Mesendoderm (in vitro differentiated cells): ENCODE data around the gene PIGO. TPM values are rescaled to one million over a fixed set of nuclear protein-coding genes. Genes with fewer than 3 reads are reported as not detected.
A peak's percentile ranks its signal among the peaks of the same experiment; 100 is the strongest.

ENCODE experiments used
- DNase-seq: peaks from one replicate; pipeline ENCODE4 v3.0.0; 2013
- H2AK5ac ChIP-seq: 2 replicates; pipeline ENCODE4 v1.6.1; 2013; ENCODE audit warnings: low read length, inconsistent platforms
- H2BK120ac ChIP-seq: 2 replicates; pipeline ENCODE4 v1.6.1; 2013; ENCODE audit warnings: low read depth, mild to moderate bottlenecking, low read length, moderate library complexity, mixed read lengths
- H2BK15ac ChIP-seq: replicated peaks from 2 replicates; pipeline ENCODE4 v1.6.1; 2013; ENCODE audit warnings: low read depth, mild to moderate bottlenecking, moderate library complexity
- H2BK5ac ChIP-seq: 2 replicates; pipeline ENCODE4 v1.6.1; 2013; ENCODE audit warnings: low read length, inconsistent platforms
- H3K18ac ChIP-seq: 2 replicates; pipeline ENCODE4 v1.6.1; 2013; ENCODE audit warnings: mild to moderate bottlenecking, low read length, mixed read lengths
- H3K23ac ChIP-seq: one replicate; pipeline ENCODE4 v1.6.1; 2013; ENCODE audit warnings: low read length
- H3K27ac ChIP-seq: 2 replicates; pipeline ENCODE4 v1.5.1; 2013; ENCODE audit warnings: low read depth, mild to moderate bottlenecking, inconsistent platforms, low read length, moderate library complexity
- H3K27me3 ChIP-seq: 2 replicates; pipeline ENCODE4 v1.6.1; 2013; ENCODE audit warnings: low read length, control low read depth, mild to moderate bottlenecking, inconsistent platforms; ENCODE audit not compliant: insufficient read depth, poor library complexity
- H3K36me3 ChIP-seq: 2 replicates; pipeline ENCODE4 v1.6.1; 2013; ENCODE audit warnings: low read length, inconsistent platforms; ENCODE audit not compliant: control insufficient read depth, insufficient read depth
- H3K4ac ChIP-seq: one replicate; pipeline ENCODE4 v1.6.1; 2013; ENCODE audit warnings: low read depth, mild to moderate bottlenecking, low read length, moderate library complexity
- H3K4me1 ChIP-seq: 2 replicates; pipeline ENCODE4 v1.6.1; 2013; ENCODE audit warnings: low read depth, low read length, inconsistent platforms; ENCODE audit not compliant: control insufficient read depth
- H3K4me2 ChIP-seq: 2 replicates; pipeline ENCODE4 v1.6.1; 2013; ENCODE audit warnings: low read length
- H3K4me3 ChIP-seq: 2 replicates; pipeline ENCODE4 v1.5.1; 2013; ENCODE audit warnings: mild to moderate bottlenecking, low read length
- H3K56ac ChIP-seq: one replicate; pipeline ENCODE4 v1.6.1; 2013; ENCODE audit warnings: low read length
- H3K79me1 ChIP-seq: 2 replicates; pipeline ENCODE4 v1.6.1; 2013; ENCODE audit warnings: low read length, inconsistent platforms
- H3K79me2 ChIP-seq: 2 replicates; pipeline ENCODE4 v1.6.1; 2013; ENCODE audit warnings: mild to moderate bottlenecking, low read length; ENCODE audit not compliant: control insufficient read depth, insufficient read depth
- H3K9ac ChIP-seq: 2 replicates; pipeline ENCODE4 v1.6.1; 2013; ENCODE audit warnings: low read length, inconsistent platforms
- H4K5ac ChIP-seq: one replicate; pipeline ENCODE4 v1.6.1; 2013; ENCODE audit warnings: low read length
- H4K8ac ChIP-seq: one replicate; pipeline ENCODE4 v1.6.1; 2013; ENCODE audit warnings: low read depth, mild to moderate bottlenecking, control low read depth, low read length, moderate library complexity
- WGBS: extraction: QIAGEN DNeasy Blood & Tissue Kit; methylation state at CpG from one replicate; pipeline ENCODE4 v1.1.7; 2013; ENCODE audit warnings: low lambda C conversion rate, missing lambda C conversion rate; ENCODE audit not compliant: insufficient coverage; ENCODE audit errors: extremely low coverage; 5-methylcytosine and 5-hydroxymethylcytosine counted together
- polyA plus RNA-seq, 2 experiments: library from polyadenylated mRNA; stranded (reverse); fragments of 200-250 nt; gene quantifications; one replicate each; pipeline ENCODE4 v1.2.3, GENCODE V29; 2013

Gene PIGO
- polyA plus RNA-seq (2013, experiment 1 of 2) = 10.3 TPM
- polyA plus RNA-seq (2013, experiment 2 of 2) = 10.0 TPM

GRCh38 chr9:35096035-35096849 is at the start of gene PIGO:
Gene PIGO (minus strand): TSS chr9:35096591. CDS start chr9:35095565, 1,026 bp downstream.
- Histone ChIP-seq H3K4me1 (peaks cover 2% of the 10 kb centered on the region), H3K27me3 (no peaks in the 10 kb centered on the region), H2BK120ac (no peak within 1 kb of the TSS), H3K4ac (peak within 1 kb of the TSS; percentile 74), H2BK5ac (peak within 1 kb of the TSS; percentile 68), H3K18ac (peak within 1 kb of the TSS; percentile 51), H4K8ac (no peak within 1 kb of the TSS), H3K56ac (peak within 1 kb of the TSS; percentile 97), H2BK15ac (no peak within 1 kb of the TSS), H3K23ac (no peak within 1 kb of the TSS), H3K9ac (peak within 1 kb of the TSS; percentile 94), H3K27ac (peak within 1 kb of the TSS; percentile 89), H3K79me2 (no peaks in the 10 kb centered on the region), H2AK5ac (peak within 1 kb of the TSS; percentile 58), H3K36me3 (no peaks in the 10 kb centered on the region), H3K4me2 (peak within 1 kb of the TSS; percentile 51), H4K5ac (peak within 1 kb of the TSS; percentile 71), H3K4me3 (peak within 1 kb of the TSS; percentile 83), H3K79me1 (peaks cover 5% of the 10 kb centered on the region)
- no CpG with 5 or more reads among the region's 53 CpGs for WGBS
- peak; percentile 94 for DNase-seq

- Histone ChIP-seq H2BK120ac (no peak overlapping the region), H2BK15ac (no peak overlapping the region), H3K4me3 (no peak overlapping the region), H3K56ac (no peak overlapping the region), H3K27ac (no peak overlapping the region), H3K27me3 (no peaks in the 10 kb centered on the region), H3K4me2 (no peak overlapping the region), H3K79me2 (no peaks in the 10 kb centered on the region), H3K18ac (no peak overlapping the region), H2AK5ac (no peak overlapping the region), H3K9ac (no peak overlapping the region), H3K79me1 (no peaks in the 10 kb centered on the region), H3K23ac (no peak overlapping the region), H4K5ac (no peak overlapping the region), H3K4ac (no peak overlapping the region), H3K4me1 (no peaks in the 10 kb centered on the region), H2BK5ac (no peak overlapping the region), H3K36me3 (no peaks in the 10 kb centered on the region), H4K8ac (no peak overlapping the region)
- no peak for DNase-seq
- WGBS = no CpG with 5 or more reads among the region's 5 CpGs
Observed at GRCh38 chr9:35142037-35142436, 45.6 kb upstream of the PIGO start.

GRCh38 chr9:35140093-35140492 is 43.7 kb upstream of the PIGO start:
- DNase-seq = no peak
- H4K8ac ChIP-seq = no peak overlapping the region
- no peaks in the 10 kb centered on the region for H3K36me3 ChIP-seq
- no peak overlapping the region for H3K4me3 ChIP-seq
- H2BK15ac ChIP-seq = no peak overlapping the region
- H2BK120ac ChIP-seq = no peak overlapping the region
- H3K27me3 ChIP-seq = no peaks in the 10 kb centered on the region
- no peak overlapping the region for H3K4ac ChIP-seq
- H3K79me1 ChIP-seq = no peaks in the 10 kb centered on the region
- no peak overlapping the region for H3K9ac ChIP-seq
- H2BK5ac ChIP-seq = no peak overlapping the region
- WGBS = no CpG with 5 or more reads among the region's 2 CpGs
- H3K79me2 ChIP-seq = no peaks in the 10 kb centered on the region
- no peak overlapping the region for H3K56ac ChIP-seq
- H3K27ac ChIP-seq = no peak overlapping the region
- H3K23ac ChIP-seq = no peak overlapping the region
- H2AK5ac ChIP-seq = no peak overlapping the region
- no peak overlapping the region for H3K18ac ChIP-seq
- H4K5ac ChIP-seq = no peak overlapping the region
- H3K4me2 ChIP-seq = no peak overlapping the region
- no peaks in the 10 kb centered on the region for H3K4me1 ChIP-seq

GRCh38 chr9:35136866-35137265 is 40.5 kb upstream of the PIGO start:
- Histone ChIP-seq H3K9ac (no peak overlapping the region), H4K5ac (no peak overlapping the region), H3K79me1 (no peaks in the 10 kb centered on the region), H2BK15ac (no peak overlapping the region), H3K27ac (no peak overlapping the region), H3K27me3 (no peaks in the 10 kb centered on the region), H3K4me3 (no peak overlapping the region), H3K4me1 (no peaks in the 10 kb centered on the region), H3K4me2 (no peak overlapping the region), H2AK5ac (no peak overlapping the region), H2BK5ac (no peak overlapping the region), H3K4ac (no peak overlapping the region), H4K8ac (no peak overlapping the region), H2BK120ac (no peak overlapping the region), H3K18ac (no peak overlapping the region), H3K23ac (no peak overlapping the region), H3K79me2 (no peaks in the 10 kb centered on the region), H3K36me3 (no peaks in the 10 kb centered on the region), H3K56ac (no peak overlapping the region)
- WGBS = no CpG with 5 or more reads among the region's 8 CpGs
- DNase-seq = no peak

- H3K9ac ChIP-seq = no peak overlapping the region
- DNase-seq = no peak
- no peaks in the 10 kb centered on the region for H3K36me3 ChIP-seq
- no peak overlapping the region for H3K23ac ChIP-seq
- H3K4me1 ChIP-seq = no peaks in the 10 kb centered on the region
- H3K4me3 ChIP-seq = no peak overlapping the region
- H3K79me1 ChIP-seq = no peaks in the 10 kb centered on the region
- no peak overlapping the region for H2BK5ac ChIP-seq
- H3K4me2 ChIP-seq = no peak overlapping the region
- H2BK120ac ChIP-seq = no peak overlapping the region
- H2BK15ac ChIP-seq = no peak overlapping the region
- H3K27ac ChIP-seq = no peak overlapping the region
- no peaks in the 10 kb centered on the region for H3K27me3 ChIP-seq
- H3K56ac ChIP-seq = no peak overlapping the region
- no peak overlapping the region for H4K5ac ChIP-seq
- WGBS = no CpG with 5 or more reads among the region's 7 CpGs
- no peak overlapping the region for H4K8ac ChIP-seq
- no peaks in the 10 kb centered on the region for H3K79me2 ChIP-seq
- H2AK5ac ChIP-seq = no peak overlapping the region
- no peak overlapping the region for H3K18ac ChIP-seq
- no peak overlapping the region for H3K4ac ChIP-seq
Observed at GRCh38 chr9:35135988-35136387, 39.6 kb upstream of the PIGO start.
